ENCODE results near the gene A3GALT2. TPM values are rescaled to one million over a fixed set of nuclear protein-coding genes. Genes with fewer than 3 reads are reported as not detected.

Gene A3GALT2
- polyA plus RNA-seq, 3 donors, result not detected

DNA sequence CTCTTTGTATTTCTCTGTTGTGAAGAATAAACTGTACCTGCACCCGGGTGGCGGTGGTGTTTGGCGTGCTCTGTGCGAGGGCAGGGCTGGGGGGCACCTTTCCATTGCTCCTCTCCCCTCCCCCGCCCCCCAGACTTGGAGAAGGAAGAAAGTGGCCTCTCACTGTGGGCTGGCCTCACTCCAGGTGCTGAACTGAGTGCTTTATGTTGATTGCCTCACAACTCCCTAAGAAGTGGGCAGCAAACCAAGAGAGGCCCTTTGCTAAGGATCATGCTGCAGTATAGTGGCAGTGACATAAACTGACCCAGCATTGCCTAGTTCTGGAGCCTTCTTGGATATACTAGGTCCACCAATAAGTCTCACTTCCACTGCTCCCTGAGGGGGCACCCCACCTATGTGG lies 20.2 kb downstream of the A3GALT2 start:
- H3K4me3 ChIP-seq (replicated peaks in 1 of 3; ENCODE audit: low read depth in 2 of 3, low read length in 3 of 3), result no peak overlapping the region
- no peak for DNase-seq
- H3K27ac ChIP-seq (ENCODE audit: low read depth in 1 of 2, low read length in 2 of 2), result no peak overlapping the region
- peaks cover 11 to 14% of the 10 kb centered on the region in 2 donors for H3K4me1 ChIP-seq (ENCODE audit: control insufficient read depth in 1 of 2, insufficient read depth in 2 of 2, low read length in 2 of 2)
- Mint-ChIP-seq H3K4me1 (peaks cover 13% of the 10 kb centered on the region), H3K27ac (no peak overlapping the region), H3K9me3 (peaks cover 0 to 7% (median 0%) of the 10 kb centered on the region in 7 donors), H3K27me3 (ENCODE audit: low read depth in 3 of 3) (peaks cover 6 to 13% (median 9%) of the 10 kb centered on the region in 3 donors), H3K4me3 (no peak overlapping the region), H3K36me3 (peaks cover 44 to 52% of the 10 kb centered on the region in 2 donors)
- H3K4me2 ChIP-seq (replicated peaks; ENCODE audit: extremely low read depth, low read length, poor library complexity, severe bottlenecking), result no peak overlapping the region
- H3K9ac ChIP-seq (ENCODE audit: insufficient read depth, low read length, poor library complexity, severe bottlenecking), result peak overlapping the region; percentile 27
- TF ChIP-seq, protein P1, sequence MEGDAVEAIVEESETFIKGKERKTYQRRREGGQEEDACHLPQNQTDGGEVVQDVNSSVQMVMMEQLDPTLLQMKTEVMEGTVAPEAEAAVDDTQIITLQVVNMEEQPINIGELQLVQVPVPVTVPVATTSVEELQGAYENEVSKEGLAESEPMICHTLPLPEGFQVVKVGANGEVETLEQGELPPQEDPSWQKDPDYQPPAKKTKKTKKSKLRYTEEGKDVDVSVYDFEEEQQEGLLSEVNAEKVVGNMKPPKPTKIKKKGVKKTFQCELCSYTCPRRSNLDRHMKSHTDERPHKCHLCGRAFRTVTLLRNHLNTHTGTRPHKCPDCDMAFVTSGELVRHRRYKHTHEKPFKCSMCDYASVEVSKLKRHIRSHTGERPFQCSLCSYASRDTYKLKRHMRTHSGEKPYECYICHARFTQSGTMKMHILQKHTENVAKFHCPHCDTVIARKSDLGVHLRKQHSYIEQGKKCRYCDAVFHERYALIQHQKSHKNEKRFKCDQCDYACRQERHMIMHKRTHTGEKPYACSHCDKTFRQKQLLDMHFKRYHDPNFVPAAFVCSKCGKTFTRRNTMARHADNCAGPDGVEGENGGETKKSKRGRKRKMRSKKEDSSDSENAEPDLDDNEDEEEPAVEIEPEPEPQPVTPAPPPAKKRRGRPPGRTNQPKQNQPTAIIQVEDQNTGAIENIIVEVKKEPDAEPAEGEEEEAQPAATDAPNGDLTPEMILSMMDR (IDR thresholded peaks at IDR 0.05), result no peak
- H3K79me2 ChIP-seq (ENCODE audit: insufficient read depth, low read length), result no peaks in the 10 kb centered on the region
- no peak overlapping the region for H2AFZ ChIP-seq (ENCODE audit: insufficient read depth, low read depth, low read length, poor library complexity, severe bottlenecking)
- H3K36me3 ChIP-seq (replicated peaks in 1 of 2; ENCODE audit: control insufficient read depth in 1 of 2, insufficient read depth in 2 of 2, low read length in 2 of 2), result peaks cover 35 to 54% of the 10 kb centered on the region in 2 donors
- peaks cover 0 to 7% of the 10 kb centered on the region in 2 donors for H3K27me3 ChIP-seq (ENCODE audit: control insufficient read depth in 2 of 2, insufficient read depth in 2 of 2, low read length in 2 of 2)
- peaks cover 17% of the 10 kb centered on the region for H4K20me1 ChIP-seq (ENCODE audit: insufficient read depth, low read length)
- WGBS (ENCODE audit: insufficient coverage), result no CpG with 5 or more reads among the region's 5 CpGs
- no peaks in the 10 kb centered on the region for H3K9me3 ChIP-seq (replicated peaks in 1 of 2; ENCODE audit: control insufficient read depth in 1 of 2, insufficient read depth in 1 of 2, low read length in 2 of 2)
- intact Hi-C loops (cut with micrococcal nuclease), result no loop called here

DNA sequence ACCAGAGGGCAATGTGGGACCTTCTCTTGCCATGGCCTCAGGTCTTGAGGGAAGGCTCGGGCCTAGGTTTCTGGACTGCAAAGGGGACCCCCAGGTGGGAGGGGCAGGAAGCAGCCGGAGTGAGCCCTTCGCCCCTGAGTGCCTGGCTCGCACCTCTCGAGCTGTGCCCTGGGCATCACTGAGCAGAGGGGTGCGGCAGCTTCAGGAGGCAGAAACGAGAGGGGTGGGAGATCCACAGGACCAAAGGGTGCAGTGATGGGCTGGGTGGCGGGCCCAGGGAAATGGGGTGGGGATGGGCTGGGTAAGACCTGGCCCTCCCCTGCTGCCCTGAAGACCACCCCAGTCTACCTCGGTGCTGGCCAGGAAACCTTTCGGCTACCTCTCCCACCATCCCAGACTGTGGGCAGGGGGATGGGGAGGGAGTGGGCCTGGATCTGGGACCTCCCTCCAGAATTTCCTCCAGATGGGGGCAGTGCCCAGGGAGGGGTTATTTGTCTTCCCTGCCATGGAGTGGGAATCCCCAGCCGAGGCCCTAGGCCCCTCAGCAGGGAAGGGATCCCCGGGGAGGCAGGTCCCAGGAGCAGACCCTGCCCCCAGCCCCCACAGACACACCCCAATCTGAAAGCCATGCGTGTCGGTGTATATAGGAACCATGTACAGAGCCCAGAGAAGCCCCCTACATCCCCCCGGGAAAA lies 21.3 kb downstream of the A3GALT2 start:
- H2AFZ ChIP-seq (ENCODE audit: insufficient read depth, low read depth, low read length, poor library complexity, severe bottlenecking), result no peak overlapping the region
- DNase-seq, result no peak
- intact Hi-C loops (cut with micrococcal nuclease), result loop anchor here (5.0 kb wide), 2 partner anchors 168 to 173 kb away; partner anchors contain the start of gene ZSCAN20 (in 1 of the 2)
- H3K27ac Mint-ChIP-seq, result peak overlapping the region in 1 of 7 donors; percentile 24
- TF ChIP-seq, protein P1 (IDR thresholded peaks at IDR 0.05), result no peak
- H3K4me3 ChIP-seq (replicated peaks in 1 of 3; ENCODE audit: low read depth in 2 of 3, low read length in 3 of 3), result no peak overlapping the region
- peaks cover 50 to 61% of the 10 kb centered on the region in 2 donors for H3K36me3 Mint-ChIP-seq
- peaks cover 25% of the 10 kb centered on the region for H4K20me1 ChIP-seq (ENCODE audit: insufficient read depth, low read length)
- H3K27ac ChIP-seq (ENCODE audit: low read depth in 1 of 2, low read length in 2 of 2), result no peak overlapping the region
- H3K36me3 ChIP-seq (replicated peaks in 1 of 2; ENCODE audit: control insufficient read depth in 1 of 2, insufficient read depth in 2 of 2, low read length in 2 of 2), result peaks cover 42 to 61% of the 10 kb centered on the region in 2 donors
- H3K27me3 ChIP-seq (ENCODE audit: control insufficient read depth in 2 of 2, insufficient read depth in 2 of 2, low read length in 2 of 2), result no peaks in the 10 kb centered on the region
- H3K4me1 Mint-ChIP-seq, result peaks cover 13% of the 10 kb centered on the region
- no peak overlapping the region for H3K4me3 Mint-ChIP-seq
- H3K27me3 Mint-ChIP-seq (ENCODE audit: low read depth in 3 of 3), result peaks cover 0 to 5% (median under 1%) of the 10 kb centered on the region in 3 donors
- 94% methylated on average over 7 of the region's 15 CpGs for WGBS (ENCODE audit: insufficient coverage)
- H3K79me2 ChIP-seq (ENCODE audit: insufficient read depth, low read length), result no peaks in the 10 kb centered on the region
- H3K9ac ChIP-seq (ENCODE audit: insufficient read depth, low read length, poor library complexity, severe bottlenecking), result no peak overlapping the region
- H3K4me2 ChIP-seq (replicated peaks; ENCODE audit: extremely low read depth, low read length, poor library complexity, severe bottlenecking), result no peak overlapping the region
- peaks cover 11 to 14% of the 10 kb centered on the region in 2 donors for H3K4me1 ChIP-seq (ENCODE audit: control insufficient read depth in 1 of 2, insufficient read depth in 2 of 2, low read length in 2 of 2)
- no peaks in the 10 kb centered on the region for H3K9me3 ChIP-seq (replicated peaks in 1 of 2; ENCODE audit: control insufficient read depth in 1 of 2, insufficient read depth in 1 of 2, low read length in 2 of 2)
- peaks cover 0 to 7% (median 0%) of the 10 kb centered on the region in 7 donors for H3K9me3 Mint-ChIP-seq

Measured in CD14-positive monocyte (primary cell).